KOPT-K1 (cell line): Measurements from ENCODE around the gene PLCXD1.

ENCODE experiments used
- H3K27ac ChIP-seq: fragments of 200-600 bp; sonication (generic); 2 replicates; pipeline ENCODE4 v1.5.1; 2016; ENCODE audit warnings: antibody characterized with exemption, mild to moderate bottlenecking, low read depth, low read length; ENCODE audit not compliant: poor library complexity, severe bottlenecking
- H3K36me3 ChIP-seq: fragments of 200-600 bp; sonication (generic); 2 replicates; pipeline ENCODE4 v1.5.1; 2017; ENCODE audit warnings: antibody characterized with exemption, mild to moderate bottlenecking, low read length, moderate library complexity; ENCODE audit not compliant: insufficient read depth
- H3K9me3 ChIP-seq: fragments of 200-600 bp; sonication (generic); 2 replicates; pipeline ENCODE4 v1.5.1; 2017; ENCODE audit warnings: antibody characterized with exemption, low read length, mild to moderate bottlenecking; ENCODE audit not compliant: insufficient read depth, poor library complexity, severe bottlenecking

Gene PLCXD1

GRCh38 chrX:331151-331824 lies 50.1 kb downstream of the PLCXD1 start:
- Histone ChIP-seq H3K9me3 (no peaks in the 10 kb centered on the region), H3K27ac (no peak overlapping the region), H3K36me3 (peaks cover 46% of the 10 kb centered on the region)

GRCh38 chrX:331825-332495 lies 50.8 kb downstream of the PLCXD1 start:
- no peak overlapping the region for H3K27ac ChIP-seq
- no peaks in the 10 kb centered on the region for H3K9me3 ChIP-seq
- peaks cover 53% of the 10 kb centered on the region for H3K36me3 ChIP-seq

GRCh38 chrX:332496-332860 lies 51.3 kb downstream of the PLCXD1 start:
- Histone ChIP-seq H3K9me3 (no peaks in the 10 kb centered on the region), H3K36me3 (peaks cover 58% of the 10 kb centered on the region)

DNA sequence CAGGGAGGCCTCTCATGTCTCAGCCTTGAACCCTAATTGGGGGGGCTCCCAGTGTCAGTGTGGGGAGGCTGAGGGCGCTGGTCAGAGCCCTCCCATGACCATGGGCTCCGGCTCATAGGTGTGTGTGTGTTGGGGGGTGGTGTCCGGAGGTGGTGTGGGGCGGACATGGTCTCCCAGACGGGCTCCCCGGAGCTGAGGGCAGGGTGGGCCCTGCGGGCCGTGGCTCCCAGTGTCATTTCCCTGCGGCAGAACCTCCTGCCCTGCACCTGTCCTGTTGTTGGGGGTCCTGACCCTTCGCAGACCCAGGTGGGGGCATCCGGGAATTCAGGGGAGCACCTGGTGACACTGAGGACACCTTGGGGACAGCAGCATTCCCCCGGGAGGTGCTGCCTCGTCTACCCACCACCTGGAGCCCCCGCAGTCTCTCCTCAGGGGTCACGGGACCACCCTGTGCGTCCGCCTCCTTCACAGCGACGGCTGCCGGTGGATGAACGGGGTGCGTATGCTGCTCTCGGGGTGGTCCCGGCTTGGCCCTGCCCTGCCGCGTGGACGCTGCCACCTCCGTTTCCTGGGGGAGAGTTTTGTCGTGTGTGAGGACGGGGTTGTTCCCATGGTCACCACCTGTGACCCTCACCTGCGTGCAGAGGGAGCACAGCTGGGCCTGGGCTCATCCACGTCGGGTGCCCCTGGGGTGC lies 51.9 kb downstream of the PLCXD1 start:
- Histone ChIP-seq H3K9me3 (no peaks in the 10 kb centered on the region), H3K36me3 (peaks cover 64% of the 10 kb centered on the region), H3K27ac (no peak overlapping the region)

More at GRCh38 chrX:332496-332860, 51.3 kb downstream of the PLCXD1 start:
- H3K27ac ChIP-seq, result no peak overlapping the region

- Histone ChIP-seq H3K9me3 (no peaks in the 10 kb centered on the region), H3K36me3 (peaks cover 71% of the 10 kb centered on the region), H3K27ac (no peak overlapping the region)
Observed at GRCh38 chrX:333611-334311, 52.6 kb downstream of the PLCXD1 start.

DNA sequence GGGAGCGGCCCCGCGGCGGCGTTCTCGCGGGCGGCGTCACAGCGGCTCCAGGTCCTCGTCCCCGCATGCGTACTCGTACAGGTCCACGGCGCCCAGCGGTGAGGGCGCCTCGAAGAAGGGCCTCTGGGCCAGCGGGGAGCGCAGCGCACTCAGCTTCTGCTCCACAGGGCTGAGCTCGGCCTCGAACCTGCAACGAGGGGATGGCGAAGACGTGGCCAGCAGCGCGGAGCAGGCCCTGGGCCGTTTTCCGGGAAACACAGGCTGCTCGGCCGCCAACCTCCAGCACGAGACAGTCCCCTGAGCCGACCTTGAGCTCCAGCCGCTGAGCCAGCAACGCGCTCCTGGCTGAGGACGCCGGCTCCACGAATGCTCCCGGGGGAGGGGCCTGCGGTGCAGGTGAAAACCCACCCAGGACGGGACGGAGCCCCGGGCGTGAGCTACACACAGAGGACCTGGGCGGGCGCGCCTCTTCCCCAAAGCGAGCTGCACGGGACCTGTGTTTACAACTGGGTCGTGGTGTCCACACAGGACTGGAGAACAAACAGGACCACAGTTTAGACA lies 53.2 kb downstream of the PLCXD1 start:
- Histone ChIP-seq H3K27ac (no peak overlapping the region), H3K9me3 (no peaks in the 10 kb centered on the region), H3K36me3 (peaks cover 75% of the 10 kb centered on the region)

GRCh38 chrX:334971-335757 lies 54.0 kb downstream of the PLCXD1 start:
- no peaks in the 10 kb centered on the region for H3K9me3 ChIP-seq
- H3K27ac ChIP-seq, result no peak overlapping the region
- peaks cover 75% of the 10 kb centered on the region for H3K36me3 ChIP-seq

- peaks cover 5% of the 10 kb centered on the region for H3K9me3 ChIP-seq
- no peak overlapping the region for H3K27ac ChIP-seq
- peaks cover 80% of the 10 kb centered on the region for H3K36me3 ChIP-seq
Observed at GRCh38 chrX:335758-336155, 54.6 kb downstream of the PLCXD1 start.

- no peak overlapping the region for H3K27ac ChIP-seq
- H3K9me3 ChIP-seq, result peaks cover 10% of the 10 kb centered on the region
- peaks cover 84% of the 10 kb centered on the region for H3K36me3 ChIP-seq
Observed at GRCh38 chrX:336227-336626, 55.0 kb downstream of the PLCXD1 start.

DNA sequence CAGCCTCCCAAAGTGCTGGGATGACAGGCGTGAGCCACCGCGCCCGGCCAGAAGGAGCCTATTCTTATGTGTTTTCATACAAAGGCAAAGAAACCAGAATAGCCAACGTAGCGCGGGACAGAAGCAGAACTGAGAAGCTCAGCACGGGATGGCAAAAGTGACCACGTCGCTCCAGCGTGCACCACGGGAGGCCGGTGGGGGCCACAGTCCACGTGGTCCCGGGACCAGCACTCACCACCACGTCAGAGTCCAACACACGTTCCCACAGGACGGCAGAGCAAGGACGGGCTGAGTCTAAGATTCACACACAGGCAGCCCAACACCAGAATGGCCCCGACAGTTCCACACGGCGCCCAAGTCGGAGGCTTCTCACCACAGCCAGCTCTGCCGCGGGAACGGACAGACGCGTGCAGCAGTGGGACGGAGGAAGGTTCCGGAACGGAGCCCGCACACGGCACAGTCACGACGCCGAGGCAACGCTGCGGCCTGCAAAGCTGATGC lies 56.2 kb downstream of the PLCXD1 start:
- Histone ChIP-seq H3K27ac (no peak overlapping the region), H3K9me3 (peaks cover 20% of the 10 kb centered on the region), H3K36me3 (peaks cover 87% of the 10 kb centered on the region)

- H3K27ac ChIP-seq, result no peak overlapping the region
- H3K9me3 ChIP-seq, result peaks cover 20% of the 10 kb centered on the region
- peaks cover 77% of the 10 kb centered on the region for H3K36me3 ChIP-seq
Observed at GRCh38 chrX:338281-338835, 57.2 kb downstream of the PLCXD1 start.

DNA sequence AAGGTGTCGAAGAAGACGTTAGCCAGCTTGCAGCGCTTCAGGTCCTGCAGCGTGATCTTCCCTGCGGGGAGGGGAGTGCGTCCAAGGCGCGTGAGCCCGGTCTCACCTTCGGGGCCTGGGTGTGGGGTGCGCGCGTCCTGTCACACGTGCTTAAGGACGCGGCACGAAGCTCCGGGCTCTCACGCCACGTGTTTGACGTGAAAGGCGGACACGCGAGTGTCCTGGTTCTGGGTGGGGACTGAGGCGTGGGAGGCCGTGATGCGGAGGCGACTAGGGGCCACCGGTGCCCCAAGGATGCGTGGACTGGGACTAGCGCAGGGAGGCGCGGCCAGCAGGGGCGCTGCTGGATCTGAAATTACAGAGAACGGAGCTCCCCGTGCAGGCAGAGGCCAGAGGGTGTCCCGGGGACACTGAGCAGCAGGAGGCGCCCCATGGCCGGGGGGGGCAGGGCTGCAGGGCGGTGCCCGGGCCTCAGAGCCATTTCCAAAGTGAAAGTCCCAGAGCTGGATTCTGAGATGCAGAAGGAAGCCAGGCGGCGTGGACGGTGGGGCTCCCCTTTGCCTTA lies 57.7 kb downstream of the PLCXD1 start:
- H3K36me3 ChIP-seq, result peaks cover 73% of the 10 kb centered on the region
- H3K9me3 ChIP-seq, result peaks cover 25% of the 10 kb centered on the region
- H3K27ac ChIP-seq, result no peak overlapping the region

DNA sequence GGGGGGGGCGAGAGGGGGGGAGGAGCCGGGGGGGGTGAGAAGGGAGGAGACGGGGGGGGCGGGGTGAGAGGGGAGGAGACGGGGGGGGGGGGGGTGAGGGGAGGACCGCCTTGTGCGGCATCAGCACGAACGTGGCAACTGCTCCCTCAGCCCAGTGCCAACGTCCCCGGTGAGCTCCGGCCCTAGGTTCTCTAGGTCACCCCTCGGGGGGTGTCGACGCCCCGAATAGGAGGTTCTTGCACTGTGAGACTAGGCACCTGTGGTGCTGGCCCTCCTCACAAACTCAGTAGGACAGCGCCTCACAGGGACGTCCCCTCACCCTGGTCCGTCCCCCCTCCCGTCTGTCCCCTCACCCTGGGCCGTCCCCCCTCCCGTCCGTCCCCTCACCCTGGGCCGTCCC lies 58.9 kb downstream of the PLCXD1 start:
- Histone ChIP-seq H3K36me3 (peaks cover 73% of the 10 kb centered on the region), H3K9me3 (peaks cover 37% of the 10 kb centered on the region), H3K27ac (no peak overlapping the region)
